Measurements from ENCODE around the gene CCDC177.

DNA sequence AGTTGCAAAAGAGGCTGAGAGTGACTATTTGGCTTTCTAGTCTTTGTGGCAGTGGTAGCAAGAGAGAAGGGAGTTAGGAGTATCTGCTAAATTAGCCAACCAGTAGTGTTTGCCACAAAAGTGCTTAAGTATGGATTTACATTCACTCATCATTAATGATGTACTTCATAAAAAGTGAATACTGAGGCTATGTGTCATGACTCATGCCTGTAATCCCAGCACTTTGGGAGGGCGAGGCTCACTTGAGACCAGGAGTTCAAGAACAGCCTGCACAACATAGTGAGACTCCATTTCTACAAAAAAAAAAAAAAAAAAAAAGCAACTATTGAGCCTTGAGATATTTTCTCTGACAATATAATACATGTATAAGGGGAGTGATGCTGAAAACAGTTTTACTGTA is 36.8 kb downstream of the CCDC177 start:
- TF ChIP-seq, protein P1, sequence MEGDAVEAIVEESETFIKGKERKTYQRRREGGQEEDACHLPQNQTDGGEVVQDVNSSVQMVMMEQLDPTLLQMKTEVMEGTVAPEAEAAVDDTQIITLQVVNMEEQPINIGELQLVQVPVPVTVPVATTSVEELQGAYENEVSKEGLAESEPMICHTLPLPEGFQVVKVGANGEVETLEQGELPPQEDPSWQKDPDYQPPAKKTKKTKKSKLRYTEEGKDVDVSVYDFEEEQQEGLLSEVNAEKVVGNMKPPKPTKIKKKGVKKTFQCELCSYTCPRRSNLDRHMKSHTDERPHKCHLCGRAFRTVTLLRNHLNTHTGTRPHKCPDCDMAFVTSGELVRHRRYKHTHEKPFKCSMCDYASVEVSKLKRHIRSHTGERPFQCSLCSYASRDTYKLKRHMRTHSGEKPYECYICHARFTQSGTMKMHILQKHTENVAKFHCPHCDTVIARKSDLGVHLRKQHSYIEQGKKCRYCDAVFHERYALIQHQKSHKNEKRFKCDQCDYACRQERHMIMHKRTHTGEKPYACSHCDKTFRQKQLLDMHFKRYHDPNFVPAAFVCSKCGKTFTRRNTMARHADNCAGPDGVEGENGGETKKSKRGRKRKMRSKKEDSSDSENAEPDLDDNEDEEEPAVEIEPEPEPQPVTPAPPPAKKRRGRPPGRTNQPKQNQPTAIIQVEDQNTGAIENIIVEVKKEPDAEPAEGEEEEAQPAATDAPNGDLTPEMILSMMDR (IDR thresholded peaks at IDR 0.05; ENCODE audit: insufficient read depth, low read length, poor library complexity, severe bottlenecking), result no peak
- no peak for TF ChIP-seq EZH2phosphoT487 (conservative IDR thresholded peaks at IDR 0.05; ENCODE audit: low read length)

Data from SU-DHL-6 (cell line).